Measurements from ENCODE around the gene AREL1.
A peak's percentile ranks its signal among the peaks of the same experiment; 100 is the strongest.

The AREL1 gene

GRCh38 chr14:74614508-74615495 lies 98.1 kb downstream of the AREL1 start:
- no peak overlapping the region for H3K4me3 ChIP-seq (replicated peaks; ENCODE audit: insufficient read depth, low read length)
- no peak overlapping the region for H3K27ac ChIP-seq (replicated peaks)
- TF ChIP-seq POLR2AphosphoS5 (IDR thresholded peaks at IDR 0.05; ENCODE audit: low read depth), result no peak
- no peak for TF ChIP-seq SPI1 (IDR thresholded peaks at IDR 0.05; ENCODE audit: borderline replicate concordance, low read depth)
- TF ChIP-seq, protein P1, sequence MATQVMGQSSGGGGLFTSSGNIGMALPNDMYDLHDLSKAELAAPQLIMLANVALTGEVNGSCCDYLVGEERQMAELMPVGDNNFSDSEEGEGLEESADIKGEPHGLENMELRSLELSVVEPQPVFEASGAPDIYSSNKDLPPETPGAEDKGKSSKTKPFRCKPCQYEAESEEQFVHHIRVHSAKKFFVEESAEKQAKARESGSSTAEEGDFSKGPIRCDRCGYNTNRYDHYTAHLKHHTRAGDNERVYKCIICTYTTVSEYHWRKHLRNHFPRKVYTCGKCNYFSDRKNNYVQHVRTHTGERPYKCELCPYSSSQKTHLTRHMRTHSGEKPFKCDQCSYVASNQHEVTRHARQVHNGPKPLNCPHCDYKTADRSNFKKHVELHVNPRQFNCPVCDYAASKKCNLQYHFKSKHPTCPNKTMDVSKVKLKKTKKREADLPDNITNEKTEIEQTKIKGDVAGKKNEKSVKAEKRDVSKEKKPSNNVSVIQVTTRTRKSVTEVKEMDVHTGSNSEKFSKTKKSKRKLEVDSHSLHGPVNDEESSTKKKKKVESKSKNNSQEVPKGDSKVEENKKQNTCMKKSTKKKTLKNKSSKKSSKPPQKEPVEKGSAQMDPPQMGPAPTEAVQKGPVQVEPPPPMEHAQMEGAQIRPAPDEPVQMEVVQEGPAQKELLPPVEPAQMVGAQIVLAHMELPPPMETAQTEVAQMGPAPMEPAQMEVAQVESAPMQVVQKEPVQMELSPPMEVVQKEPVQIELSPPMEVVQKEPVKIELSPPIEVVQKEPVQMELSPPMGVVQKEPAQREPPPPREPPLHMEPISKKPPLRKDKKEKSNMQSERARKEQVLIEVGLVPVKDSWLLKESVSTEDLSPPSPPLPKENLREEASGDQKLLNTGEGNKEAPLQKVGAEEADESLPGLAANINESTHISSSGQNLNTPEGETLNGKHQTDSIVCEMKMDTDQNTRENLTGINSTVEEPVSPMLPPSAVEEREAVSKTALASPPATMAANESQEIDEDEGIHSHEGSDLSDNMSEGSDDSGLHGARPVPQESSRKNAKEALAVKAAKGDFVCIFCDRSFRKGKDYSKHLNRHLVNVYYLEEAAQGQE (IDR thresholded peaks at IDR 0.05; ENCODE audit: insufficient replicate concordance, low read depth), result no peak
- no peak for TF ChIP-seq GABPA (IDR thresholded peaks at IDR 0.05; ENCODE audit: low read depth)
- TF ChIP-seq CTCF (IDR thresholded peaks at IDR 0.05; ENCODE audit: insufficient read depth, low read length), result no peak
- peaks cover 3% of the 10 kb centered on the region for H3K27me3 ChIP-seq (ENCODE audit: insufficient read depth, poor library complexity, severe bottlenecking)
- no peak for DNase-seq (ENCODE audit: low read depth in 1 of 2, low spot score in 1 of 2)

GRCh38 chr14:74613211-74613914 lies 99.5 kb downstream of the AREL1 start:
- DNase-seq (ENCODE audit: low read depth in 1 of 2, low spot score in 1 of 2), result no peak
- no peak overlapping the region for H3K4me3 ChIP-seq (replicated peaks; ENCODE audit: insufficient read depth, low read length)
- H3K27me3 ChIP-seq (ENCODE audit: insufficient read depth, poor library complexity, severe bottlenecking), result peaks cover 3% of the 10 kb centered on the region
- H3K27ac ChIP-seq (replicated peaks), result no peak overlapping the region
- TF ChIP-seq GABPA (IDR thresholded peaks at IDR 0.05; ENCODE audit: low read depth) (no peak), CTCF (IDR thresholded peaks at IDR 0.05; ENCODE audit: insufficient read depth, low read length) (no peak), POLR2AphosphoS5 (IDR thresholded peaks at IDR 0.05; ENCODE audit: low read depth) (no peak), SPI1 (IDR thresholded peaks at IDR 0.05; ENCODE audit: borderline replicate concordance, low read depth) (no peak)
- TF ChIP-seq, protein P1 (IDR thresholded peaks at IDR 0.05; ENCODE audit: insufficient replicate concordance, low read depth), result no peak

DNA sequence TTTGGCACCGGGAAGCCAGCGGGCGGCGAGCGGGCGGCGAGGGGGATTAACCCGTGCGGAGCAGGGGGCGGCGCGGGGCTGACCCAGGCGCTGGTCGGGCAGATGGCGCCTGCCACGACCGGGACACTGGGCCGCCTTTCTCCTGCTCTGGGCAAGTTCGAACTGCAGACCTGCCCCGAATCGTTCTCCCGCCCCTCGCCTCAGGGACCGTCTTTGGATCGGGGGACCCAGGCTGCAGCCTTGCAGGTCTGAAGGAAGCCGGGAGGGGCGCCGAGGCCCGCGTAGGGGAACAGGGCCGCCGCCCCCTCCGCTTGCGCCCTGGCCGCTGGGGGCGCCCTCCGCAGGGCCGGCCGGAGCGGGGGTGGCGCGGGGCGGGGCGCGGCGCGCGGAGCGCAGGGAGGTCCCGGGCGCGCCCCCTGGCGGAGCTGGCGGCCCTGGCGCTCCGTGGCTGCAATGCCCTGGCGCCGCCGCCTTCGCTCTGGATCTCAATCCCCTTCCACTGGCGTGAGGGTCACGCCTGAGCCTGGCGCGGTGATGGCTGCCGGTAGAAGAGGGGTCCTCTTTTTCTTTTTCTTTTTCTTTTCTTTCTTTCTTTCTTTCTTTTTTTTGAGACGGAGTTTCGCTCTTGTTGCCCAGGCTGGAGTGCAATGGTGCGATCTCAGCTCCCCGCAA lies 100.4 kb downstream of the AREL1 start:
- peak overlapping the region; percentile 50 for H3K4me3 ChIP-seq (replicated peaks; ENCODE audit: insufficient read depth, low read length)
- H3K27me3 ChIP-seq (ENCODE audit: insufficient read depth, poor library complexity, severe bottlenecking), result peaks cover 3% of the 10 kb centered on the region
- TF ChIP-seq CTCF (IDR thresholded peaks at IDR 0.05; ENCODE audit: insufficient read depth, low read length) (peak; percentile 3), POLR2AphosphoS5 (IDR thresholded peaks at IDR 0.05; ENCODE audit: low read depth) (no peak)
- TF ChIP-seq, protein P1 (IDR thresholded peaks at IDR 0.05; ENCODE audit: insufficient replicate concordance, low read depth), result no peak
- peak in 1 of 2 experiments; percentile 33 for DNase-seq (ENCODE audit: low read depth in 1 of 2, low spot score in 1 of 2)
- no peak overlapping the region for H3K27ac ChIP-seq (replicated peaks)
